Measurements from ENCODE around the gene APEH.

The APEH gene

GRCh38 chr3:49703956-49704355 lies 29.8 kb downstream of the APEH start:
- DNase-seq (ENCODE audit: low read depth): no peak
- no peak for TF ChIP-seq CTCF (IDR thresholded peaks at IDR 0.05; ENCODE audit: insufficient read depth, low read depth, low read length, missing control alignments)
- no peak overlapping the region for H3K4me3 ChIP-seq (ENCODE audit: low read depth, low read length)

GRCh38 chr3:49704629-49705028 lies 30.5 kb downstream of the APEH start:
- no peak for TF ChIP-seq CTCF (IDR thresholded peaks at IDR 0.05; ENCODE audit: insufficient read depth, low read depth, low read length, missing control alignments)
- no peak for DNase-seq (ENCODE audit: low read depth)
- no peak overlapping the region for H3K4me3 ChIP-seq (ENCODE audit: low read depth, low read length)

GRCh38 chr3:49705390-49705960 lies 31.3 kb downstream of the APEH start:
- DNase-seq (ENCODE audit: low read depth): no peak
- TF ChIP-seq CTCF (IDR thresholded peaks at IDR 0.05; ENCODE audit: insufficient read depth, low read depth, low read length, missing control alignments): no peak
- H3K4me3 ChIP-seq (ENCODE audit: low read depth, low read length): no peak overlapping the region

GRCh38 chr3:49706456-49707112 lies 32.4 kb downstream of the APEH start:
- DNase-seq (ENCODE audit: low read depth): no peak

GRCh38 chr3:49707113-49707480 lies 32.9 kb downstream of the APEH start:
- no peak overlapping the region for H3K4me3 ChIP-seq (ENCODE audit: low read depth, low read length)
- no peak for DNase-seq (ENCODE audit: low read depth)
- no peak for TF ChIP-seq CTCF (IDR thresholded peaks at IDR 0.05; ENCODE audit: insufficient read depth, low read depth, low read length, missing control alignments)

More at GRCh38 chr3:49706456-49707112, 32.4 kb downstream of the APEH start:
- H3K4me3 ChIP-seq (ENCODE audit: low read depth, low read length): no peak overlapping the region
- TF ChIP-seq CTCF (IDR thresholded peaks at IDR 0.05; ENCODE audit: insufficient read depth, low read depth, low read length, missing control alignments): no peak

GRCh38 chr3:49709852-49710251 lies 35.7 kb downstream of the APEH start:
- TF ChIP-seq CTCF (IDR thresholded peaks at IDR 0.05; ENCODE audit: insufficient read depth, low read depth, low read length, missing control alignments): no peak
- H3K4me3 ChIP-seq (ENCODE audit: low read depth, low read length): no peak overlapping the region
- DNase-seq (ENCODE audit: low read depth): no peak

GRCh38 chr3:49711489-49711888 lies 37.3 kb downstream of the APEH start:
- H3K4me3 ChIP-seq (ENCODE audit: low read depth, low read length): no peak overlapping the region
- no peak for DNase-seq (ENCODE audit: low read depth)
- no peak for TF ChIP-seq CTCF (IDR thresholded peaks at IDR 0.05; ENCODE audit: insufficient read depth, low read depth, low read length, missing control alignments)
